K562 (cell line): ENCODE measurements around the gene PAH. TPM values are rescaled to one million over a fixed set of nuclear protein-coding genes. Genes with fewer than 3 reads are reported as not detected.

Source experiments
- ATAC-seq: fragments of 200-7000 bp; cut with Tn5 transposase; 3 replicates; pipeline ENCODE4 v1.9.1; 2020; ENCODE audit warnings: moderate library complexity
- BruUV-seq: library from RNA; stranded (reverse); fragments of 400-500 nt; replicated peaks from 2 replicates; lab custom pipeline; 2021; lab: Mats Ljungman, UMichigan
- CTCF ChIA-PET: fragments of 300-600 bp; formaldehyde crosslinking; extraction: SDS; loops from one replicate; lab custom pipeline; 2021; ENCODE audit warnings: low intra/inter-chr PET ratio; lab: Yijun Ruan, JAX
- POLR2A ChIA-PET: fragments of 300-600, 350-650 bp; sonication (Branson Sonifier 250); formaldehyde crosslinking; extraction: SDS; loops from one replicate; lab custom pipeline; 2021; ENCODE audit warnings: antibody characterized with exemption, inconsistent platforms; lab: Yijun Ruan, JAX
- DNase-seq, 4 experiments: peaks; one replicate each; pipeline versions ENCODE4 v3.0.0 to v3.0.0-alpha.2; 2011 to 2018; ENCODE audit warnings: low spot score in 3 of 4, mixed read lengths in 3 of 4; ENCODE audit errors: extremely low read depth in 1 of 4
- FAIRE-seq: peaks from 2 replicates; lab custom pipeline; 2011; peaks lifted over from hg19 to GRCh38; lab: Jason Lieb, UNC
- H2AFZ ChIP-seq: 2 replicates; pipeline ENCODE4 v1.6.0; 2011; ENCODE audit warnings: low read depth, low read length, control low read depth, inconsistent platforms
- H3K27ac ChIP-seq: fragments of 200-600 bp; 3 replicates; pipeline ENCODE4 v1.8.0; 2011; ENCODE audit warnings: low read depth, mild to moderate bottlenecking, control low read depth, inconsistent platforms, low read length, moderate library complexity, mixed read lengths; ENCODE audit errors: extremely low read depth
- H3K27me3 ChIP-seq, 2 experiments: fragments of 300-600 bp in 1 of 2; 2 replicates in 1 of 2; 3 replicates in 1 of 2; pipeline versions ENCODE4 v1.6.0 to v1.8.0; 2011; ENCODE audit warnings: inconsistent platforms in 2 of 2, low read length in 2 of 2, mild to moderate bottlenecking in 1 of 2, mixed read lengths in 1 of 2, moderate library complexity in 1 of 2; ENCODE audit not compliant: control insufficient read depth in 2 of 2, insufficient read depth in 2 of 2
- H3K36me3 ChIP-seq: fragments of 300-600 bp; 3 replicates; pipeline ENCODE4 v1.8.0; 2011; ENCODE audit warnings: mild to moderate bottlenecking, low read length, inconsistent platforms; ENCODE audit not compliant: control insufficient read depth, insufficient read depth
- H3K4me1 ChIP-seq, 2 experiments: fragments of 200-600 bp in 1 of 2; replicated peaks in 1 of 2; 2 replicates in 1 of 2; 3 replicates in 1 of 2; pipeline versions ENCODE4 v1.5.1 to v1.8.0; 2011; ENCODE audit warnings: inconsistent platforms in 2 of 2, low read length in 2 of 2, mild to moderate bottlenecking in 1 of 2, mixed read lengths in 1 of 2, moderate library complexity in 1 of 2; ENCODE audit not compliant: control insufficient read depth in 2 of 2, insufficient read depth in 2 of 2
- H3K4me2 ChIP-seq: 2 replicates; pipeline ENCODE4 v1.6.1; 2011; ENCODE audit warnings: low read length, control low read depth, inconsistent platforms, mixed read lengths; ENCODE audit not compliant: insufficient read depth
- H3K4me3 ChIP-seq: fragments of 200-600 bp; sonication (generic), shearing (Covaris generic); 2 replicates; pipeline ENCODE4 v1.5.1; 2016; ENCODE audit warnings: control low read depth, inconsistent platforms
- H3K79me2 ChIP-seq: fragments of 200-600 bp; 3 replicates; pipeline ENCODE4 v1.8.0; 2011; ENCODE audit warnings: low read length, inconsistent platforms; ENCODE audit not compliant: control insufficient read depth, insufficient read depth
- H3K9ac ChIP-seq, 2 experiments: 2 replicates each; pipeline versions ENCODE4 v1.6.0 to v1.6.1; 2011; ENCODE audit warnings: low read depth in 2 of 2, low read length in 2 of 2, control low read depth in 1 of 2, inconsistent platforms in 1 of 2, mild to moderate bottlenecking in 1 of 2, mixed read lengths in 1 of 2; ENCODE audit not compliant: insufficient read depth in 1 of 2
- H3K9me1 ChIP-seq: one replicate; pipeline ENCODE4 v1.6.0; 2011; ENCODE audit warnings: inconsistent platforms, mild to moderate bottlenecking, low read length, moderate library complexity; ENCODE audit not compliant: control insufficient read depth, insufficient read depth
- H3K9me3 ChIP-seq: replicated peaks from 2 replicates; pipeline ENCODE4 v1.5.1; 2011; ENCODE audit warnings: low read depth, low read length, inconsistent platforms; ENCODE audit not compliant: control insufficient read depth, insufficient read depth
- H4K20me1 ChIP-seq: replicated peaks from 2 replicates; pipeline ENCODE4 v1.6.1; 2011; ENCODE audit warnings: low read length, inconsistent platforms, mixed read lengths; ENCODE audit not compliant: control insufficient read depth, insufficient read depth
- NFRKB ChIP-seq: fragments of 450-650 bp; IDR thresholded peaks from 2 replicates; pipeline ENCODE4 v1.6.1; 2016; ENCODE audit warnings: low read depth
- WGBS: fragments of 100-300 bp; shearing (Covaris generic); methylation state at CpG from one replicate; pipeline ENCODE4 v1.1.6; 2016; ENCODE audit warnings: low coverage, mixed read lengths; ENCODE audit not compliant: insufficient coverage; ENCODE audit errors: missing lambda C conversion rate; 5-methylcytosine and 5-hydroxymethylcytosine counted together
- in situ Hi-C: fragments of 300-500 bp; cut with MboI; formaldehyde crosslinking; loops from 4 replicates; pipeline ENCODE4 v1.15.0; 2018; ENCODE audit warnings: inconsistent platforms, mixed read lengths
- intact Hi-C: fragments of 100-400 bp; cut with micrococcal nuclease; formaldehyde crosslinking; loops from 2 replicates; pipeline ENCODE4 v1.14.2; 2022
- polyA plus RNA-seq, 8 experiments: library from polyadenylated mRNA; depleted of rRNA in 4 of 8; stranded (reverse) in 5 of 8; unstranded in 3 of 8; fragments of >200 nt; fragmentation: Nextera tagmentation in 2 of 8; fragmentation: Illumina TruSeq in 1 of 8; extraction: Ambion mirVana in 2 of 8; extraction: Trizol in 1 of 8; gene quantifications; 2 replicates each; pipeline versions ENCODE4 v1.2.1 to v1.2.3, GENCODE V29; 2011 to 2014; ENCODE audit warnings: inconsistent platforms in 1 of 8, missing spikeins in 1 of 8
- total RNA-seq, 7 experiments: library from RNA; depleted of rRNA in 6 of 7; stranded (reverse); fragments of >200 nt in 6 of 7; fragmentation: Illumina TruSeq in 2 of 7; extraction: Trizol in 2 of 7; gene quantifications; 2 replicates each; pipeline versions ENCODE4 v1.2.1 to v1.2.3, GENCODE V29; 2011 to 2021; ENCODE audit warnings: low replicate concordance in 1 of 7
- TF ChIP-seq, protein P1 (sequence below): fragments of 450-650 bp; IDR thresholded peaks from 2 replicates; pipeline ENCODE4 v1.6.1; 2016; ENCODE audit warnings: low read depth, mild to moderate bottlenecking, moderate library complexity
- TF ChIP-seq, protein P2 (sequence below): fragments of 250-450 bp; sonication (Bioruptor Pico); IDR thresholded peaks from 2 replicates; pipeline ENCODE4 v1.8.0; 2021; ENCODE audit warnings: borderline replicate concordance, mild to moderate bottlenecking, moderate library complexity; ENCODE audit not compliant: poor library complexity, severe bottlenecking

Gene PAH
- total and polyA plus RNA-seq, 9 of the 15 experiments (the other 6 are each of a cell fraction or from before 2014, with no cell fraction given) = 0.13 to 0.75 (median 0.69) TPM; not detected in 6

DNA sequence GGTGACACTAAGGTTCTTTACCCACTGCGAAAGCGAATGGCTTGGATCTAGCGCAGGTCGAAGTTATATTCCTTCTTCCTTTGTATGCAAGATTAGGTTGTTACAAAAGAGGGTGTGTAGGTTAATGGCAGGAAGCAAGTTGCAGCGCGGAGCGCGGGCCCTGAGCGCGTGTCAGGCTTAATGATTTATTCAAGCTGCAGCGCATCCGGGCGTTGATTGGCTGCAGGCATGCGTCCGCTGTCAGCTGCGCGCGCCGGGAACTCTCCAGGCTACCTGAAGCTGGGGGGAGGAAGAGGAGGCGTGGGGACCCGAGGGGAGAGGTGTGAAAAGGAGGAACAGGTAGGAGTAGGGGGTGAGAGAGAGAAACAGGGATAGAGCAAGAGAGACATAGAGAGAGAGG is 47.8 kb upstream of the PAH start:
- ATAC-seq = no peak
- H3K4me2 ChIP-seq = no peak overlapping the region
- TF ChIP-seq, protein P1, sequence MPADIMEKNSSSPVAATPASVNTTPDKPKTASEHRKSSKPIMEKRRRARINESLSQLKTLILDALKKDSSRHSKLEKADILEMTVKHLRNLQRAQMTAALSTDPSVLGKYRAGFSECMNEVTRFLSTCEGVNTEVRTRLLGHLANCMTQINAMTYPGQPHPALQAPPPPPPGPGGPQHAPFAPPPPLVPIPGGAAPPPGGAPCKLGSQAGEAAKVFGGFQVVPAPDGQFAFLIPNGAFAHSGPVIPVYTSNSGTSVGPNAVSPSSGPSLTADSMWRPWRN = peak; percentile 65; the same call in 1 of the 2 replicates
- no peak for TF ChIP-seq NFRKB
- TF ChIP-seq, all 486 proteins: peak for 1
- Histone ChIP-seq H3K9me1 (no peaks in the 10 kb centered on the region), H3K27ac (no peak overlapping the region), H3K4me1 (no peaks in the 10 kb centered on the region), H3K9ac (no peak overlapping the region), H3K36me3 (no peaks in the 10 kb centered on the region), H4K20me1 (no peaks in the 10 kb centered on the region), H3K9me3 (no peaks in the 10 kb centered on the region), H2AFZ (no peak overlapping the region), H3K79me2 (no peaks in the 10 kb centered on the region), H3K4me3 (no peak overlapping the region), H3K27me3 (peaks cover 2 to 13% of the 10 kb centered on the region in 2 experiments; a peak in 3 of 5 replicates)
- FAIRE-seq (no peak), DNase-seq (no peak)
- in situ Hi-C loops = no loop called here
- intact Hi-C loops = no loop called here
- POLR2A ChIA-PET = no interaction called here
- BruUV-seq = no TSS peak
- WGBS = 0% methylated on average over 21 of the region's 21 CpGs
- CTCF ChIA-PET = no interaction called here

DNA sequence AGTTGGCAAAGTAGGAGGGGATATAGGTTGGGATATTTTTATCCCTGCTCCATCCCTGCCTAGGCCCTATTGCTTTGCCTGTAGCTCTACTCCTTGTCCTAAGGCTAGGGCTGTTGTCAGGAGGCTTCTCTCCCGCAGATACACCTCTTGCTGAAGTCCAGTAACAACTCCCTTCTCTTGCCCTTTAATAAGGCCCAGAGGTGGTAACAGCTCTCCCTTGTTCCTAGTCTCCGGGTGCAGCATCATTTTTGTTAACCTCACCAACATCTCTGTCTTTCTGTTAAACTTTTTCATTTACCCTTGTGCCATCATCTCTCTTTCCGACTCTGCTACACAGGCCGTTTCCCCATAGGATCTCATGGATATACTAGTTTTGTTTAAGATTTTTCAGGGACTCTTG is 46.8 kb upstream of the PAH start:
- intact Hi-C loops = no loop called here
- BruUV-seq = no TSS peak

More for the DNA sequence above, 46.8 kb upstream of the PAH start:
- Histone ChIP-seq H3K4me2 (no peak overlapping the region), H3K27ac (no peak overlapping the region), H3K4me3 (no peak overlapping the region), H3K79me2 (no peaks in the 10 kb centered on the region), H2AFZ (no peak overlapping the region), H4K20me1 (no peaks in the 10 kb centered on the region), H3K9me1 (no peaks in the 10 kb centered on the region), H3K9ac (no peak overlapping the region), H3K27me3 (peaks cover 2 to 14% of the 10 kb centered on the region in 2 experiments; a peak in 3 of 5 replicates), H3K36me3 (no peaks in the 10 kb centered on the region), H3K9me3 (no peaks in the 10 kb centered on the region), H3K4me1 (no peaks in the 10 kb centered on the region)
- WGBS = 0% methylated on average over 4 of the region's 4 CpGs
- TF ChIP-seq, protein P2, sequence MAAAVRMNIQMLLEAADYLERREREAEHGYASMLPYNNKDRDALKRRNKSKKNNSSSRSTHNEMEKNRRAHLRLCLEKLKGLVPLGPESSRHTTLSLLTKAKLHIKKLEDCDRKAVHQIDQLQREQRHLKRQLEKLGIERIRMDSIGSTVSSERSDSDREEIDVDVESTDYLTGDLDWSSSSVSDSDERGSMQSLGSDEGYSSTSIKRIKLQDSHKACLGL (CRISPR knock-in tag) = no peak
- ChIA-PET POLR2A (no interaction called here), CTCF (no interaction called here)
- in situ Hi-C loops = no loop called here
- DNase-seq = no peak
- FAIRE-seq = no peak
- no peak for ATAC-seq
